T-cell (primary cell): ENCODE results near the gene ARFGEF2. TPM values are rescaled to one million over a fixed set of nuclear protein-coding genes. Genes with fewer than 3 reads are reported as not detected.
A peak's percentile ranks its signal among the peaks of the same experiment; 100 is the strongest.

Experiments used
- ATAC-seq, 4 experiments: fragments of 200-7000 bp in 3 of 4; fragments of 150-1000 bp in 1 of 4; cut with Tn5 transposase; replicated peaks in 1 of 4; 1 replicate in 3 of 4; 2 replicates in 1 of 4; pipeline ENCODE4 v1.10.0; 2021; ENCODE audit warnings: moderate library complexity in 3 of 4, mild to moderate bottlenecking in 2 of 4, moderate number of reproducible peaks in 1 of 4
- CTCF ChIA-PET, 2 donors: fragments of 300-600 bp; sonication (Branson Sonifier 250); formaldehyde crosslinking; loops; one replicate each; lab custom pipeline; 2022; ENCODE audit warnings: antibody characterized with exemption in 2 of 2; lab: Charles Lee
- POLR2A ChIA-PET, 2 donors: fragments of 300-600 bp; sonication (Branson Sonifier 250); formaldehyde crosslinking; loops; one replicate each; lab custom pipeline; 2022; ENCODE audit warnings: antibody characterized with exemption in 2 of 2; lab: Charles Lee
- DNase-seq, 35 experiments: peaks; one replicate each; pipeline versions ENCODE4 v3.0.0 to v3.0.0-alpha.2; 2013 to 2023
- H3K27ac ChIP-seq: one replicate; pipeline ENCODE4 v1.5.1; 2013; ENCODE audit warnings: low read length
- H3K27me3 ChIP-seq, 2 experiments: replicated peaks in 1 of 2; 1 replicate in 1 of 2; 2 replicates in 1 of 2; pipeline versions ENCODE4 v1.6.1 to v1.7.0; 2013; ENCODE audit warnings: low read length in 1 of 2, mixed read lengths in 1 of 2; ENCODE audit not compliant: control insufficient read depth in 2 of 2, insufficient read depth in 2 of 2; ENCODE audit errors: extremely low read depth in 1 of 2
- H3K36me3 ChIP-seq, 2 donors: 1 replicate in 1 of 2; 2 replicates in 1 of 2; pipeline versions ENCODE4 v1.6.1 to v1.7.0; 2013; ENCODE audit warnings: low read length in 1 of 2; ENCODE audit not compliant: control insufficient read depth in 2 of 2, insufficient read depth in 1 of 2; ENCODE audit errors: extremely low read depth in 1 of 2
- H3K4me1 ChIP-seq, 2 experiments: 1 replicate in 1 of 2; 2 replicates in 1 of 2; pipeline versions ENCODE4 v1.6.1 to v1.7.0; 2013; ENCODE audit warnings: low read length in 2 of 2, mixed read lengths in 1 of 2; ENCODE audit not compliant: insufficient read depth in 2 of 2, control insufficient read depth in 1 of 2; ENCODE audit errors: extremely low read depth in 1 of 2
- H3K4me3 ChIP-seq, 2 donors: 1 replicate in 1 of 2; 2 replicates in 1 of 2; pipeline versions ENCODE4 v1.5.1 to v1.7.0; 2013; ENCODE audit warnings: mild to moderate bottlenecking in 2 of 2, low read length in 1 of 2, moderate library complexity in 1 of 2; ENCODE audit not compliant: control insufficient read depth in 1 of 2; ENCODE audit errors: extremely low read depth in 1 of 2
- H3K9me3 ChIP-seq: 2 replicates; pipeline ENCODE4 v1.7.0; 2013
- H3K27ac Mint-ChIP-seq, 2 donors: one replicate each; pipeline ENCODE4 v1.8.0; 2020 to 2021; ENCODE audit warnings: mild to moderate bottlenecking in 2 of 2, mixed read lengths in 2 of 2
- H3K27me3 Mint-ChIP-seq, 2 donors: one replicate each; pipeline ENCODE4 v1.8.0; 2021 to 2022; ENCODE audit warnings: mixed read lengths in 2 of 2
- H3K36me3 Mint-ChIP-seq: one replicate; pipeline ENCODE4 v1.8.0; 2021; ENCODE audit warnings: mixed read lengths
- H3K4me1 Mint-ChIP-seq, 3 donors: one replicate each; pipeline ENCODE4 v1.8.0; 2020 to 2022; ENCODE audit warnings: mixed read lengths in 3 of 3, mild to moderate bottlenecking in 1 of 3
- H3K4me3 Mint-ChIP-seq, 3 donors: one replicate each; pipeline ENCODE4 v1.8.0; 2020 to 2022; ENCODE audit warnings: mild to moderate bottlenecking in 3 of 3, mixed read lengths in 3 of 3, moderate library complexity in 3 of 3
- H3K9me3 Mint-ChIP-seq, 3 donors: one replicate each; pipeline ENCODE4 v1.8.0; 2020 to 2022; ENCODE audit warnings: mixed read lengths in 3 of 3
- WGBS: methylation state at CpG from one replicate; pipeline ENCODE4 v1.1.5; 2013; ENCODE audit warnings: missing lambda C conversion rate; ENCODE audit not compliant: insufficient coverage; 5-methylcytosine and 5-hydroxymethylcytosine counted together
- total RNA-seq, 35 experiments: library from RNA in 6 of 35; stranded (reverse) in 6 of 35; fragments of 120-200 nt in 1 of 35; gene quantifications; one replicate each; pipeline versions ENCODE4 v1.2.1 to v1.2.4 and lab custom pipeline; 2013 to 2026

Gene ARFGEF2
- total RNA-seq, 5 donors from 2014 or later (not counting 1 experiment from before 2014, with no cell fraction given), result 23.4 to 30.3 (median 26.0) TPM

- ATAC-seq (peak in 3 of 4 experiments; percentile 34 to 86 (median 48)), DNase-seq (peak in 27 of 35 experiments; percentile 5 to 69 (median 26))
- H3K27me3 ChIP-seq, result peaks cover 0 to 7% of the 10 kb centered on the region in 2 experiments
- H3K27ac ChIP-seq, result peak overlapping the region; percentile 58
- no peaks in the 10 kb centered on the region for H3K36me3 ChIP-seq
- Mint-ChIP-seq H3K4me1 (peaks cover 0 to 19% (median 6%) of the 10 kb centered on the region in 3 donors), H3K9me3 (peaks cover 0 to 5% (median 4%) of the 10 kb centered on the region in 3 donors), H3K36me3 (no peaks in the 10 kb centered on the region), H3K27ac (peak overlapping the region in 1 of 2 donors; percentile 36), H3K27me3 (peaks cover 0 to 4% of the 10 kb centered on the region in 2 donors), H3K4me3 (no peak overlapping the region)
- H3K9me3 ChIP-seq, result no peaks in the 10 kb centered on the region
- POLR2A ChIA-PET, result no interaction called here
- 52% methylated on average over 3 of the region's 7 CpGs for WGBS
- CTCF ChIA-PET, result interaction anchor here in 1 of 2 donors (1.1 to 2.6 kb wide), 2 partner anchors 12 to 253 kb away, joined by 3 to 12 read pairs; no protein-coding TSS in a partner anchor
- H3K4me1 ChIP-seq, result peaks cover 0 to 23% of the 10 kb centered on the region in 2 experiments
- no peak overlapping the region for H3K4me3 ChIP-seq
Measured at GRCh38 chr20:48910347-48910781, 11.1 kb upstream of the ARFGEF2 start.

- Mint-ChIP-seq H3K4me3 (no peak overlapping the region), H3K9me3 (peaks cover 0 to 5% (median 4%) of the 10 kb centered on the region in 3 donors), H3K27ac (no peak overlapping the region), H3K4me1 (peaks cover 0 to 19% (median 6%) of the 10 kb centered on the region in 3 donors), H3K36me3 (no peaks in the 10 kb centered on the region), H3K27me3 (peaks cover 0 to 4% of the 10 kb centered on the region in 2 donors)
- Histone ChIP-seq H3K27me3 (peaks cover 0 to 7% of the 10 kb centered on the region in 2 experiments), H3K9me3 (no peaks in the 10 kb centered on the region), H3K27ac (no peak overlapping the region), H3K4me3 (no peak overlapping the region), H3K36me3 (no peaks in the 10 kb centered on the region), H3K4me1 (peaks cover 0 to 23% of the 10 kb centered on the region in 2 experiments)
- CTCF ChIA-PET, result no interaction called here
- peak in 1 of 35 experiments; percentile 11 for DNase-seq
- POLR2A ChIA-PET, result no interaction called here
- ATAC-seq, result no peak
- WGBS, result 84% methylated on average over 4 of the region's 4 CpGs
Measured at GRCh38 chr20:48912065-48912464, 9.4 kb upstream of the ARFGEF2 start.

- no peak for DNase-seq
- Histone ChIP-seq H3K4me1 (peaks cover 0 to 16% of the 10 kb centered on the region in 2 experiments), H3K9me3 (no peaks in the 10 kb centered on the region), H3K4me3 (no peak overlapping the region), H3K27ac (no peak overlapping the region), H3K36me3 (no peaks in the 10 kb centered on the region), H3K27me3 (peaks cover 0 to 7% of the 10 kb centered on the region in 2 experiments)
- no peak for ATAC-seq
- WGBS, result 83% methylated on average over 1 of the region's 1 CpG
- Mint-ChIP-seq H3K27ac (no peak overlapping the region), H3K9me3 (no peaks in the 10 kb centered on the region), H3K4me3 (no peak overlapping the region), H3K27me3 (peaks cover 0 to 2% of the 10 kb centered on the region in 2 donors), H3K36me3 (no peaks in the 10 kb centered on the region), H3K4me1 (peaks cover 12 to 18% (median 16%) of the 10 kb centered on the region in 3 donors)
- POLR2A ChIA-PET, result no interaction called here
- CTCF ChIA-PET, result interaction anchor here (0.6 to 1.6 kb wide), 3 partner anchors 43 to 261 kb away, joined by 3 to 6 read pairs (median 4); no protein-coding TSS in a partner anchor
Measured at GRCh38 chr20:48916699-48917098, 4.8 kb upstream of the ARFGEF2 start.

GRCh38 chr20:48919336-48919881 is 2.1 kb upstream of the ARFGEF2 start:
- DNase-seq (no peak), ATAC-seq (no peak)
- ChIA-PET CTCF (interaction anchor here (0.6 kb wide), 2 partner anchors 15 to 262 kb away, joined by 3 to 4 read pairs; no protein-coding TSS in a partner anchor), POLR2A (no interaction called here)
- Histone ChIP-seq H3K4me3 (no peak overlapping the region), H3K4me1 (peaks cover 5 to 24% of the 10 kb centered on the region in 2 experiments), H3K36me3 (no peaks in the 10 kb centered on the region), H3K9me3 (no peaks in the 10 kb centered on the region), H3K27me3 (no peaks in the 10 kb centered on the region), H3K27ac (no peak overlapping the region)
- peak overlapping the region; percentile 39 to 98 (median 89) for H3K4me3 Mint-ChIP-seq
- H3K27ac Mint-ChIP-seq, result peak overlapping the region in 1 of 2 donors; percentile 39
- H3K36me3 Mint-ChIP-seq, result no peaks in the 10 kb centered on the region
- H3K27me3 Mint-ChIP-seq, result no peaks in the 10 kb centered on the region
- H3K9me3 Mint-ChIP-seq, result no peaks in the 10 kb centered on the region
- H3K4me1 Mint-ChIP-seq, result peaks cover 35 to 41% (median 39%) of the 10 kb centered on the region in 3 donors
- WGBS, result 91% methylated on average over 4 of the region's 6 CpGs

- Mint-ChIP-seq H3K27me3 (no peaks in the 10 kb centered on the region), H3K27ac (peak overlapping the region; percentile 81 to 94), H3K36me3 (no peaks in the 10 kb centered on the region), H3K4me1 (peaks cover 39 to 44% (median 42%) of the 10 kb centered on the region in 3 donors), H3K9me3 (no peaks in the 10 kb centered on the region), H3K4me3 (peak overlapping the region; percentile 89 to 98 (median 92))
- 75% methylated on average over 4 of the region's 5 CpGs for WGBS
- H3K27ac ChIP-seq, result peak overlapping the region; percentile 91
- H3K36me3 ChIP-seq, result no peaks in the 10 kb centered on the region
- ATAC-seq (no peak), DNase-seq (peak in 1 of 35 experiments; percentile 16)
- peaks cover 5 to 24% of the 10 kb centered on the region in 2 experiments for H3K4me1 ChIP-seq
- H3K4me3 ChIP-seq, result no peak overlapping the region
- ChIA-PET POLR2A (no interaction called here), CTCF (interaction anchor here in 1 of 2 donors (0.5 to 0.6 kb wide), 2 partner anchors 15 to 16 kb away, joined by 4 to 10 read pairs; no protein-coding TSS in a partner anchor)
- no peaks in the 10 kb centered on the region for H3K9me3 ChIP-seq
- no peaks in the 10 kb centered on the region for H3K27me3 ChIP-seq
Measured at GRCh38 chr20:48919882-48920526, 1.5 kb upstream of the ARFGEF2 start.

GRCh38 chr20:48920527-48921167 is 864 bp upstream of the ARFGEF2 start:
- POLR2A ChIA-PET, result no interaction called here
- Mint-ChIP-seq H3K27ac (peak overlapping the region; percentile 91 to 94), H3K4me1 (peaks cover 43 to 49% (median 48%) of the 10 kb centered on the region in 3 donors), H3K9me3 (no peaks in the 10 kb centered on the region), H3K4me3 (peak overlapping the region; percentile 89 to 98 (median 92)), H3K36me3 (no peaks in the 10 kb centered on the region), H3K27me3 (no peaks in the 10 kb centered on the region)
- DNase-seq (peak in 1 of 35 experiments; percentile 6), ATAC-seq (no peak)
- Histone ChIP-seq H3K4me1 (peaks cover 5 to 24% of the 10 kb centered on the region in 2 experiments), H3K9me3 (no peaks in the 10 kb centered on the region), H3K27me3 (no peaks in the 10 kb centered on the region), H3K27ac (peak overlapping the region; percentile 91), H3K4me3 (peak overlapping the region; percentile 75 to 91), H3K36me3 (no peaks in the 10 kb centered on the region)
- CTCF ChIA-PET, result interaction anchor here in 1 of 2 donors (0.6 kb wide), 2 partner anchors 13 to 1649 kb away, joined by 4 to 5 read pairs; no protein-coding TSS in a partner anchor
- WGBS, result 0% methylated on average over 5 of the region's 10 CpGs
